ENCODE results near the gene NBL1. TPM values are rescaled to one million over a fixed set of nuclear protein-coding genes. Genes with fewer than 3 reads are reported as not detected.

Gene NBL1
- total RNA-seq, 1 experiment from 2014 or later = 117 TPM

DNA sequence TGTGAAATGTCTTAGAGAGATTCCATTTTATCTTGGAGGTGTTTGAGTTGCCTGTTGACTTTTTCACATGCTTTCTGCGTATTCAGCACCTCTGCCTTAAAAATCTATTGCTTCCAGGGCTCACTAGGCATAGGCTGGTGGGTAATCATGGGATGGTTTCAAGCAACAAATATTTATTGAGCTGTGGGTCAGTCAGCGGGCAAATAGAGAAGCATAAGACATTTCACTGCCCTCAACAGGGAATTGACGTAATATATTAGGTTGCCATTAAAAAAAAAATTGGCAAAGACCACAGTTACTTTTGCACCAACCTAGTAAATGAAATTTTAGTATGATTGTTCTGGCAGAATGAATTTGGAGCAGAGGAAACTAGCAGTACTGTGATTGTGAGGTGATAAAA lies 44.3 kb upstream of the NBL1 start:
- peaks cover 81% of the 10 kb centered on the region for H3K79me2 ChIP-seq (ENCODE audit: low read length)
- no peak overlapping the region for H2AFZ ChIP-seq (ENCODE audit: low read length)
- TF ChIP-seq EZH2phosphoT487 (IDR thresholded peaks at IDR 0.05; ENCODE audit: borderline replicate concordance, low read length) = no peak
- TF ChIP-seq EZH2 (IDR thresholded peaks at IDR 0.05; ENCODE audit: low read length, unreplicated experiment) = no peak
- TF ChIP-seq, protein P1, sequence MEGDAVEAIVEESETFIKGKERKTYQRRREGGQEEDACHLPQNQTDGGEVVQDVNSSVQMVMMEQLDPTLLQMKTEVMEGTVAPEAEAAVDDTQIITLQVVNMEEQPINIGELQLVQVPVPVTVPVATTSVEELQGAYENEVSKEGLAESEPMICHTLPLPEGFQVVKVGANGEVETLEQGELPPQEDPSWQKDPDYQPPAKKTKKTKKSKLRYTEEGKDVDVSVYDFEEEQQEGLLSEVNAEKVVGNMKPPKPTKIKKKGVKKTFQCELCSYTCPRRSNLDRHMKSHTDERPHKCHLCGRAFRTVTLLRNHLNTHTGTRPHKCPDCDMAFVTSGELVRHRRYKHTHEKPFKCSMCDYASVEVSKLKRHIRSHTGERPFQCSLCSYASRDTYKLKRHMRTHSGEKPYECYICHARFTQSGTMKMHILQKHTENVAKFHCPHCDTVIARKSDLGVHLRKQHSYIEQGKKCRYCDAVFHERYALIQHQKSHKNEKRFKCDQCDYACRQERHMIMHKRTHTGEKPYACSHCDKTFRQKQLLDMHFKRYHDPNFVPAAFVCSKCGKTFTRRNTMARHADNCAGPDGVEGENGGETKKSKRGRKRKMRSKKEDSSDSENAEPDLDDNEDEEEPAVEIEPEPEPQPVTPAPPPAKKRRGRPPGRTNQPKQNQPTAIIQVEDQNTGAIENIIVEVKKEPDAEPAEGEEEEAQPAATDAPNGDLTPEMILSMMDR (conservative IDR thresholded peaks at IDR 0.05; ENCODE audit: low read depth, low read length) = no peak
- CTCF ChIA-PET = interaction anchor here (0.6 kb wide), 1 partner anchor 368 kb away, joined by 3 read pairs; no protein-coding TSS in a partner anchor
- BruUV-seq (replicated peaks) = no TSS peak
- POLR2A ChIA-PET (ENCODE audit: unreplicated experiment) = interaction anchor here (0.8 kb wide), 1 partner anchor 20 kb away, joined by 4 read pairs; no protein-coding TSS in a partner anchor
- ATAC-seq (no peak), DNase-seq (no peak)
- intact Hi-C loops (cut with micrococcal nuclease) = no loop called here
- H3K4me3 ChIP-seq (ENCODE audit: low read length) = no peak overlapping the region
- peaks cover 19% of the 10 kb centered on the region for H3K4me1 ChIP-seq (ENCODE audit: insufficient read depth, low read length)
- H3K4me2 ChIP-seq (ENCODE audit: low read length) = 0 out of 2 replicates have a peak overlapping the region, but pooled peaks have one; percentile 6
- no peak overlapping the region for H3K9ac ChIP-seq (ENCODE audit: low read length)
- H3K27me3 ChIP-seq (ENCODE audit: low read length) = no peaks in the 10 kb centered on the region
- H3K27ac ChIP-seq (ENCODE audit: low read length) = no peak overlapping the region
- peaks cover 14% of the 10 kb centered on the region; the same call in 1 of the 2 replicates for H3K36me3 ChIP-seq (ENCODE audit: low read depth, low read length)
- H3K9me2 ChIP-seq (replicated peaks; ENCODE audit: low read length) = no peaks in the 10 kb centered on the region
- H3K9me3 ChIP-seq (ENCODE audit: low read length) = no peaks in the 10 kb centered on the region
- no peaks in the 10 kb centered on the region for H3F3A ChIP-seq (ENCODE audit: low read length, unreplicated experiment)
- H4K20me1 ChIP-seq (ENCODE audit: low read length) = peaks cover 14% of the 10 kb centered on the region; the same call in 1 of the 2 replicates

DNA sequence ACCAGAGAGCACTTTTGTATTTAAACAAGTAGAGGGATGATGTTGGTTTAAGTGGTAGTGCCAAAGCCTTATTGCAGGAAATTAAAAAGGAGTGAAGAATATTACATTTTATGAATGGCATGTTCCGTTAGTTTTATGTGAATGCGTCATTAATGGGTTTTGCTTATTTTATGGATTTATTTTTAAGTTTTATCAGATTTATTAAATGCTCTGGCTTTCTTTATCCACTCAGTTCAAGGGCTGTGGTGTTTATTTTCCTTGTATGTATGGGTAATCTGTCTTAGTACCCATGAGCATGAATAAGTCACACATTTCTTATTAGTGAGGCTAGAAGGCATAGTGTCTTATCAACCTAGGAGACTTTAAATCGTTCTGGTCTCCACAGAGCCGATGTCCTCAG lies 41.6 kb upstream of the NBL1 start:
- TF ChIP-seq EZH2phosphoT487 (IDR thresholded peaks at IDR 0.05; ENCODE audit: borderline replicate concordance, low read length) (no peak), EZH2 (IDR thresholded peaks at IDR 0.05; ENCODE audit: low read length, unreplicated experiment) (no peak)
- TF ChIP-seq, protein P1 (conservative IDR thresholded peaks at IDR 0.05; ENCODE audit: low read depth, low read length) = no peak
- Histone ChIP-seq H3K36me3 (ENCODE audit: low read depth, low read length) (peaks cover 14% of the 10 kb centered on the region; the same call in 1 of the 2 replicates), H3F3A (ENCODE audit: low read length, unreplicated experiment) (no peaks in the 10 kb centered on the region), H3K4me1 (ENCODE audit: insufficient read depth, low read length) (peaks cover 9% of the 10 kb centered on the region), H3K4me2 (ENCODE audit: low read length) (no peak overlapping the region), H3K4me3 (ENCODE audit: low read length) (no peak overlapping the region), H3K27ac (ENCODE audit: low read length) (no peak overlapping the region), H3K9me2 (replicated peaks; ENCODE audit: low read length) (no peaks in the 10 kb centered on the region), H3K27me3 (ENCODE audit: low read length) (no peaks in the 10 kb centered on the region), H3K9me3 (ENCODE audit: low read length) (no peaks in the 10 kb centered on the region), H2AFZ (ENCODE audit: low read length) (no peak overlapping the region), H4K20me1 (ENCODE audit: low read length) (peaks cover 37% of the 10 kb centered on the region; the same call in 1 of the 2 replicates), H3K79me2 (ENCODE audit: low read length) (peaks cover 100% of the 10 kb centered on the region), H3K9ac (ENCODE audit: low read length) (no peak overlapping the region)
- BruUV-seq (replicated peaks) = no TSS peak
- CTCF ChIA-PET = no interaction called here
- POLR2A ChIA-PET (ENCODE audit: unreplicated experiment) = no interaction called here
- DNase-seq (no peak), ATAC-seq (no peak)
- intact Hi-C loops (cut with micrococcal nuclease) = no loop called here

DNA sequence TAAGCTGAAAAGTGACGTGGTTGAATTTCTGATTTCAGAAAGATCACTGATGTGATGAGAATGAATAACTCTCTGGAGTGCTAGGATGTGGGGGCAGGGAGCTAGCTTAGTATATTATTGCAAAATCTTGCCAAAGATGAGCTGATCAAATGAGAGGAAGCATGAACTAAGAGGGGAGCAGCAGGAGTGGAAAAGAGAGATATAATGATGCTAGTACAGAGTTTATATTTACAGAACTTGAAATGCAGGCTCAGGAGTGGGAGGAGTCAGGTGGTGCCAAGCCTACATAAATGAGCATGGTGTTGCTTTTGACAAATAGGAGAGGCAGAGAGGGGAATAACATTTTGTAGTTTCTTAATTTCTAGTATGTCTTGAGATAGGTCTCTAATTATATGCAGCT lies 38.1 kb upstream of the NBL1 start:
- Histone ChIP-seq H3K27ac (ENCODE audit: low read length) (no peak overlapping the region), H4K20me1 (ENCODE audit: low read length) (peaks cover 42% of the 10 kb centered on the region; the same call in 1 of the 2 replicates), H3K79me2 (ENCODE audit: low read length) (peaks cover 92% of the 10 kb centered on the region), H3K27me3 (ENCODE audit: low read length) (no peaks in the 10 kb centered on the region), H3K36me3 (ENCODE audit: low read depth, low read length) (peaks cover 8% of the 10 kb centered on the region; the same call in 1 of the 2 replicates), H3K9me3 (ENCODE audit: low read length) (no peaks in the 10 kb centered on the region), H3K9ac (ENCODE audit: low read length) (no peak overlapping the region), H3K4me1 (ENCODE audit: insufficient read depth, low read length) (no peaks in the 10 kb centered on the region), H3K4me2 (ENCODE audit: low read length) (no peak overlapping the region), H2AFZ (ENCODE audit: low read length) (no peak overlapping the region), H3F3A (ENCODE audit: low read length, unreplicated experiment) (no peaks in the 10 kb centered on the region), H3K9me2 (replicated peaks; ENCODE audit: low read length) (no peaks in the 10 kb centered on the region), H3K4me3 (ENCODE audit: low read length) (no peak overlapping the region)
- no TSS peak for BruUV-seq (replicated peaks)
- DNase-seq (no peak), ATAC-seq (no peak)
- TF ChIP-seq EZH2 (IDR thresholded peaks at IDR 0.05; ENCODE audit: low read length, unreplicated experiment) (no peak), EZH2phosphoT487 (IDR thresholded peaks at IDR 0.05; ENCODE audit: borderline replicate concordance, low read length) (no peak)
- TF ChIP-seq, protein P1 (conservative IDR thresholded peaks at IDR 0.05; ENCODE audit: low read depth, low read length) = no peak
- POLR2A ChIA-PET (ENCODE audit: unreplicated experiment) = no interaction called here
- CTCF ChIA-PET = no interaction called here
- intact Hi-C loops (cut with micrococcal nuclease) = no loop called here

All from PC-3 (cell line).